ENCODE results near the gene TFPI. TPM values are rescaled to one million over a fixed set of nuclear protein-coding genes. Genes with fewer than 3 reads are reported as not detected.

Gene TFPI
- total RNA-seq (2022) (125 and 135 TPM in 2 replicates), Bru-seq, nascent RNA (percentile 87 among the genes with signal in this experiment), BruChase-seq, experiment 1, labeled RNA remaining after a 6-hour chase (percentile 85 among the genes with signal in this experiment), BruChase-seq, experiment 2, labeled RNA remaining after a 2-hour chase (percentile 73 among the genes with signal in this experiment)
- long read RNA-seq, transcript TFPI-202 (7 exons, 1,088 nt), result minor isoform, 5 of 243 reads
- long read RNA-seq, transcript TFPI-201 (8 exons, 3,885 nt), result major isoform, 152 of 243 reads
- long read RNA-seq, partial matches to known transcripts, result 13 of 243 reads
- long read RNA-seq, other reads (novel, unspliced or antisense), result 72 of 243 reads

DNA sequence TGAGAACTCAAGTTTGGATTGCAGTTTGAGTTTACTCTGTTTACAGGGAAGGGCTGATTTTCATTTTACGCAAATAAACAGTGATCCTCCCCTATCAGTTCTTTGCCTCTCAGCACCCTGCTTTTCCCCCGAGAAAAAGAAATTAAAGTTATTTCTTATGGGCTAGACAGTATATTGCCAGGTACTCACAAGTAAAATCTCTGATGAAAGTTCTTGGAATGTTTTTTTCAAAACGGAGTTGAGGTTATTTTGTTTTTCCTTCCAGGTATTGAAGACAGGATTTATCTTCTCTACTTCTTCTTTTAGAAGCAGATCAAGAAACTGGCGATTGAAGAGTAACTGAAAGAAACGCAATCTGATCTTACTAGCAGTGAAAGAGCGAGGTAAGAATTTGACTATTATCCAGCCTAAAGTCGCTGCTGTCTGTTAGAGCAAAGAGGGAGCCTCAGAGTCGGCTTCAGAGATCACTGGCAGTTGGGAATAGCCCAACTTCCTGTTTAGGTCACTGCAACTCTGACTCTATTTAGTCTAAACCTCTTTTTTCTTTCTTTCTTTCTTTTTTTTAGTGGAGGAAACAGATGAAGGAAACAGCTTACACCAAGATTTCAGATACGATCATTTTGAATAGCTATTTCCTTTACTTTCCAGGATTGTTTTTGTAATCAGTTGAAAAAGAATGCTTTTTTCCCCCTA lies at the start of gene TFPI:
Gene TFPI (minus strand): TSS at position 425 of the 693 bp plus-strand sequence. CDS start 50,667 bp downstream, outside the sequence.
- Mint-ChIP-seq H3K27ac (ENCODE audit: unreplicated experiment) (peak within 1 kb of the TSS; percentile 92), H3K27me3 (ENCODE audit: unreplicated experiment) (no peaks in the 10 kb centered on the region), H3K4me3 (ENCODE audit: low read depth, unreplicated experiment) (peak within 1 kb of the TSS; percentile 82), H3K9me3 (ENCODE audit: low read depth, unreplicated experiment) (no peaks in the 10 kb centered on the region), H3K36me3 (ENCODE audit: insufficient read depth, unreplicated experiment) (peaks cover 39% of the 10 kb centered on the region), H3K4me1 (ENCODE audit: low read depth, unreplicated experiment) (peaks cover 31% of the 10 kb centered on the region)
- intact Hi-C loops (cut with micrococcal nuclease; ENCODE audit: unreplicated experiment), result loop anchor here (5.0 kb wide), 1 partner anchor 738 kb away; the partner anchor contains the start of gene GULP1
- TF ChIP-seq, protein P1, sequence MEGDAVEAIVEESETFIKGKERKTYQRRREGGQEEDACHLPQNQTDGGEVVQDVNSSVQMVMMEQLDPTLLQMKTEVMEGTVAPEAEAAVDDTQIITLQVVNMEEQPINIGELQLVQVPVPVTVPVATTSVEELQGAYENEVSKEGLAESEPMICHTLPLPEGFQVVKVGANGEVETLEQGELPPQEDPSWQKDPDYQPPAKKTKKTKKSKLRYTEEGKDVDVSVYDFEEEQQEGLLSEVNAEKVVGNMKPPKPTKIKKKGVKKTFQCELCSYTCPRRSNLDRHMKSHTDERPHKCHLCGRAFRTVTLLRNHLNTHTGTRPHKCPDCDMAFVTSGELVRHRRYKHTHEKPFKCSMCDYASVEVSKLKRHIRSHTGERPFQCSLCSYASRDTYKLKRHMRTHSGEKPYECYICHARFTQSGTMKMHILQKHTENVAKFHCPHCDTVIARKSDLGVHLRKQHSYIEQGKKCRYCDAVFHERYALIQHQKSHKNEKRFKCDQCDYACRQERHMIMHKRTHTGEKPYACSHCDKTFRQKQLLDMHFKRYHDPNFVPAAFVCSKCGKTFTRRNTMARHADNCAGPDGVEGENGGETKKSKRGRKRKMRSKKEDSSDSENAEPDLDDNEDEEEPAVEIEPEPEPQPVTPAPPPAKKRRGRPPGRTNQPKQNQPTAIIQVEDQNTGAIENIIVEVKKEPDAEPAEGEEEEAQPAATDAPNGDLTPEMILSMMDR (IDR thresholded peaks at IDR 0.05; ENCODE audit: unreplicated experiment), result no peak
- BruUV-seq (replicated peaks), result no TSS peak
- peak; percentile 21 for DNase-seq
- CTCF ChIA-PET, result interaction anchor here (0.6 to 1.2 kb wide), 3 partner anchors 8 to 1373 kb away, joined by 3 to 9 read pairs (median 4); no protein-coding TSS in a partner anchor

DNA sequence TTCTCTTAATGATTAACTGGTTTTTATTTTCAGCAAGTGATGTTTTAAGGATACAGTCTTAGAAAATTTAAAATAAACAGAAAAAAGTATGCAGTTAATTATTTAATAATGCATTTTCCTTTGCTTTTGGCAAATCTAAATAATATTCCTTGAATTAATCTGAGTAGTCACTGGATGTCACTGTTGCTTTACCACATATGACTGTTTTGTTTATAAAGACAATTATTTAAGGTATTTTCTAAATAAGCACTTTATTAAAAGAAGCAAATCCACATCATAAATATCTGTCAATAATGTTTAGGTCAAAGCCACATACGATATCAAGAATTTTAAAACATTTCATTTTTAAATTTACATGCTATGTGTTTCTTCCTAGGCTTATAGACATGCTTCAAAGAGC lies 40.6 kb upstream of the TFPI start:
- no peak for DNase-seq
- H3K9me3 Mint-ChIP-seq (ENCODE audit: low read depth, unreplicated experiment), result peaks cover 2% of the 10 kb centered on the region
- H3K27ac Mint-ChIP-seq (ENCODE audit: unreplicated experiment), result no peak overlapping the region
- TF ChIP-seq, protein P1 (IDR thresholded peaks at IDR 0.05; ENCODE audit: unreplicated experiment), result no peak
- no TSS peak for BruUV-seq (replicated peaks)
- no peaks in the 10 kb centered on the region for H3K27me3 Mint-ChIP-seq (ENCODE audit: unreplicated experiment)
- no peak overlapping the region for H3K4me3 Mint-ChIP-seq (ENCODE audit: low read depth, unreplicated experiment)
- CTCF ChIA-PET, result interaction anchor here (0.6 kb wide), 1 partner anchor 808 kb away, joined by 3 read pairs; no protein-coding TSS in a partner anchor
- H3K4me1 Mint-ChIP-seq (ENCODE audit: low read depth, unreplicated experiment), result no peaks in the 10 kb centered on the region
- H3K36me3 Mint-ChIP-seq (ENCODE audit: insufficient read depth, unreplicated experiment), result no peaks in the 10 kb centered on the region
- intact Hi-C loops (cut with micrococcal nuclease; ENCODE audit: unreplicated experiment), result loop anchor here (1.0 to 10.0 kb wide), 3 partner anchors 248 to 1390 kb away; no protein-coding TSS in a partner anchor

DNA sequence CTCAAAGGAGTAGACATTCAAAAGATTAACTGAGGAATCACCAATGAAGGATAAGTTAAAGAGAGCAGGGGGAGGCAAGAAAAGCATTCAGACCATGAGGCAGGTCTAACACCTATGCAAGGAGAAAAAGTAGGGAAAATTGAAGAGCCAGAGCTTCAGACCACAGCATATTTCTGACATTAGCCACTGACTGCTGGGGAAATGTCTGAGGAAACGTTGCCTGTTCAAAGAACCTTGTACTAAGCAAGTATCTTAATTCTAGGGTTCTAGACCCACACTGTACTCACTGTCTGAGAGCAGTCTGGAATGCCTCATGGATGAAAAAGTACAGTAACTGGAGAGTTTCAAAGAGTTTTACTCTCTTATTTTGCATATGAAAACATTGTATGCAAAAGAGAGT lies 39.5 kb upstream of the TFPI start:
- TF ChIP-seq, protein P1 (IDR thresholded peaks at IDR 0.05; ENCODE audit: unreplicated experiment), result no peak
- H3K27ac Mint-ChIP-seq (ENCODE audit: unreplicated experiment), result no peak overlapping the region
- no TSS peak for BruUV-seq (replicated peaks)
- intact Hi-C loops (cut with micrococcal nuclease; ENCODE audit: unreplicated experiment), result loop anchor here (10.0 kb wide), 1 partner anchor 1391 kb away; no protein-coding TSS in a partner anchor
- no peaks in the 10 kb centered on the region for H3K4me1 Mint-ChIP-seq (ENCODE audit: low read depth, unreplicated experiment)
- CTCF ChIA-PET, result no interaction called here
- no peaks in the 10 kb centered on the region for H3K36me3 Mint-ChIP-seq (ENCODE audit: insufficient read depth, unreplicated experiment)
- DNase-seq, result no peak
- H3K27me3 Mint-ChIP-seq (ENCODE audit: unreplicated experiment), result no peaks in the 10 kb centered on the region
- H3K9me3 Mint-ChIP-seq (ENCODE audit: low read depth, unreplicated experiment), result peaks cover 2% of the 10 kb centered on the region
- no peak overlapping the region for H3K4me3 Mint-ChIP-seq (ENCODE audit: low read depth, unreplicated experiment)

DNA sequence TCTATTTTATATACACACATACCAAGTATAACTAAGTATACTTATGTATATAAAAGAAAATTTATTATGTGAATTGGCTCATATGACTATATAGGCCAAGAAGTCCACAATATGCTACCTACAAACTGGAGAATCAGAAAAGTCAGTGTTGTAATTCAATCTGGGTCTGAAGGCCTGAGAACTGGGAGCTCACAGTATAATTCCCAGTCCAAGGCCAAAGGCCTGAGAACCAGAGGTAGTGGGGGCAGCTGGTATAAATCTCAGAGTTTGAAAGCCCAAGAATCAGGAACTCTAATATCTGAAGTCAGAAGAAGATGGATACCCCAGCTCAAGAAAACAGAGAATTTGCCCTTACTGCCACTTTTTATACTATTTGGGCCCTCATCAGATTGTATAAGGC lies 38.9 kb upstream of the TFPI start:
- H3K36me3 Mint-ChIP-seq (ENCODE audit: insufficient read depth, unreplicated experiment), result no peaks in the 10 kb centered on the region
- H3K4me3 Mint-ChIP-seq (ENCODE audit: low read depth, unreplicated experiment), result no peak overlapping the region
- no TSS peak for BruUV-seq (replicated peaks)
- CTCF ChIA-PET, result no interaction called here
- DNase-seq, result no peak
- TF ChIP-seq, protein P1 (IDR thresholded peaks at IDR 0.05; ENCODE audit: unreplicated experiment), result no peak
- no peaks in the 10 kb centered on the region for H3K4me1 Mint-ChIP-seq (ENCODE audit: low read depth, unreplicated experiment)
- no peak overlapping the region for H3K27ac Mint-ChIP-seq (ENCODE audit: unreplicated experiment)
- H3K9me3 Mint-ChIP-seq (ENCODE audit: low read depth, unreplicated experiment), result peaks cover 2% of the 10 kb centered on the region
- no peaks in the 10 kb centered on the region for H3K27me3 Mint-ChIP-seq (ENCODE audit: unreplicated experiment)
- intact Hi-C loops (cut with micrococcal nuclease; ENCODE audit: unreplicated experiment), result loop anchor here (10.0 kb wide), 1 partner anchor 1392 kb away; no protein-coding TSS in a partner anchor

All from Calu3 (cell line).